PFSK-1 (cell line): ENCODE measurements around the gene PI4KB.

ENCODE experiments used
- POLR2AphosphoS5 ChIP-seq: IDR thresholded peaks from 2 replicates; pipeline ENCODE4 v1.6.1; 2012; ENCODE audit warnings: low read depth, mild to moderate bottlenecking, control low read depth, low read length, moderate library complexity
- TAF1 ChIP-seq: IDR thresholded peaks from 2 replicates; pipeline ENCODE4 v1.6.1; 2012; ENCODE audit warnings: low read length, control low read depth, borderline replicate concordance; ENCODE audit not compliant: insufficient read depth
- TF ChIP-seq, protein P1 (sequence below), 2 experiments: IDR thresholded peaks; 2 replicates each; pipeline versions ENCODE4 v1.6.1 to v1.8.0; 2011 to 2012; ENCODE audit warnings: low read depth in 2 of 2, low read length in 2 of 2, control low read depth in 1 of 2, inconsistent platforms in 1 of 2, mild to moderate bottlenecking in 1 of 2, moderate library complexity in 1 of 2; ENCODE audit not compliant: insufficient read depth in 1 of 2

DNA sequence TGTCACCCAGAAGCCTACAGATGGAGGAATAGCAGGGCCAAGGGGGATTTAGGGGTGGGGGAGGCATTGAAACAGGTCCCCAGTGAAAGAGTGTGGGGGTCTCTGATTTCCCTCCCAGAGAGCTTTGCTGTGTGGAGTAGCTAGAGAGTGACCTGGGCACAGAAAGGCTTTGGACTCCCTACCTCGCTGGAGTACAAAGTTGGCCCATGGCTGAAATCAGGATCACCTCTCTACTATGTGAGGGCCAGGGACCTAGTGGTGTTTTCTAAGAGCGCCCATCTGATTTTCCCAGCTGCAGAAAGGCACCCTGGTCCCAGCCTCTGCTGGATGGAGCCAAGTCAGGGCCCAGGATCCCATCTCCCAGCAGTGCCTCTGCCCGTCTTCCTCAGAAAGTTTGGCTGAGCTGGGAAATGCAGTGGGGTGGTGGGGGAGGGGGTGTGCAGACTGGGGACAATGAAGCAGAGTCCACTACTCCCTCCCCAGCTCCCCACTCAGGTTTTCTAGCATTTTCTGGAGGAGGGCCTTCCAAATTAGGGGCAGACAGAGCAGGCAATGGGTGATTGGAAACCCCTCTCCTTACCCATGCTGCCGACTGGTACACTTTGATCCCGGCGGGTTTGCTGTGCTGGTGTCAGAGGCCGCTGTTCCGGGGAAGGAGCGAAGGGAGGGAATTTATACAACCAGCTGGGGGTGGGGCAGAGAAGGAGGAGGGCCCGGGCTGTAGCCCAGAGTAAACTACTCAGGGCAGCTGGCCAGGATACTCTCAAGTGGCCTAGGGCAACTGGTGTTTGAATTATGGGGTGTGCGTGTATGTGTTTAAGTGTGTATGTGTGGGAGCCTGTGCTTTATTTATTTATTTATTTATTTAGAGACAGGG lies 45.1 kb upstream of the PI4KB start, which contains the start of gene SELENBP1:
- TF ChIP-seq, protein P1, sequence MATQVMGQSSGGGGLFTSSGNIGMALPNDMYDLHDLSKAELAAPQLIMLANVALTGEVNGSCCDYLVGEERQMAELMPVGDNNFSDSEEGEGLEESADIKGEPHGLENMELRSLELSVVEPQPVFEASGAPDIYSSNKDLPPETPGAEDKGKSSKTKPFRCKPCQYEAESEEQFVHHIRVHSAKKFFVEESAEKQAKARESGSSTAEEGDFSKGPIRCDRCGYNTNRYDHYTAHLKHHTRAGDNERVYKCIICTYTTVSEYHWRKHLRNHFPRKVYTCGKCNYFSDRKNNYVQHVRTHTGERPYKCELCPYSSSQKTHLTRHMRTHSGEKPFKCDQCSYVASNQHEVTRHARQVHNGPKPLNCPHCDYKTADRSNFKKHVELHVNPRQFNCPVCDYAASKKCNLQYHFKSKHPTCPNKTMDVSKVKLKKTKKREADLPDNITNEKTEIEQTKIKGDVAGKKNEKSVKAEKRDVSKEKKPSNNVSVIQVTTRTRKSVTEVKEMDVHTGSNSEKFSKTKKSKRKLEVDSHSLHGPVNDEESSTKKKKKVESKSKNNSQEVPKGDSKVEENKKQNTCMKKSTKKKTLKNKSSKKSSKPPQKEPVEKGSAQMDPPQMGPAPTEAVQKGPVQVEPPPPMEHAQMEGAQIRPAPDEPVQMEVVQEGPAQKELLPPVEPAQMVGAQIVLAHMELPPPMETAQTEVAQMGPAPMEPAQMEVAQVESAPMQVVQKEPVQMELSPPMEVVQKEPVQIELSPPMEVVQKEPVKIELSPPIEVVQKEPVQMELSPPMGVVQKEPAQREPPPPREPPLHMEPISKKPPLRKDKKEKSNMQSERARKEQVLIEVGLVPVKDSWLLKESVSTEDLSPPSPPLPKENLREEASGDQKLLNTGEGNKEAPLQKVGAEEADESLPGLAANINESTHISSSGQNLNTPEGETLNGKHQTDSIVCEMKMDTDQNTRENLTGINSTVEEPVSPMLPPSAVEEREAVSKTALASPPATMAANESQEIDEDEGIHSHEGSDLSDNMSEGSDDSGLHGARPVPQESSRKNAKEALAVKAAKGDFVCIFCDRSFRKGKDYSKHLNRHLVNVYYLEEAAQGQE (IDR thresholded peaks at IDR 0.05; ENCODE audit: insufficient read depth in 1 of 2, low read depth in 2 of 2, low read length in 2 of 2) = no peak; a peak in 2 of 4 replicates
- TF ChIP-seq POLR2AphosphoS5 = peak; percentile 98
- TF ChIP-seq TAF1 = no peak; the same call in 1 of the 2 replicates
